K562 (cell line): ENCODE data around the gene PRSS21. TPM values are rescaled to one million over a fixed set of nuclear protein-coding genes. Genes with fewer than 3 reads are reported as not detected.
A peak's percentile ranks its signal among the peaks of the same experiment; 100 is the strongest.

ENCODE experiments used
- ATAC-seq: fragments of 200-7000 bp; cut with Tn5 transposase; 3 replicates; pipeline ENCODE4 v1.9.1; 2020; ENCODE audit warnings: moderate library complexity
- BruUV-seq: library from RNA; stranded (reverse); fragments of 400-500 nt; replicated peaks from 2 replicates; lab custom pipeline; 2021; lab: Mats Ljungman, UMichigan
- CTCF ChIA-PET: fragments of 300-600 bp; formaldehyde crosslinking; extraction: SDS; loops from one replicate; lab custom pipeline; 2021; ENCODE audit warnings: low intra/inter-chr PET ratio; lab: Yijun Ruan, JAX
- POLR2A ChIA-PET: fragments of 300-600, 350-650 bp; sonication (Branson Sonifier 250); formaldehyde crosslinking; extraction: SDS; loops from one replicate; lab custom pipeline; 2021; ENCODE audit warnings: antibody characterized with exemption, inconsistent platforms; lab: Yijun Ruan, JAX
- DNase-seq, 4 experiments: peaks; one replicate each; pipeline versions ENCODE4 v3.0.0 to v3.0.0-alpha.2; 2011 to 2018; ENCODE audit warnings: low spot score in 3 of 4, mixed read lengths in 3 of 4; ENCODE audit errors: extremely low read depth in 1 of 4
- FAIRE-seq: peaks from 2 replicates; lab custom pipeline; 2011; peaks lifted over from hg19 to GRCh38; lab: Jason Lieb, UNC
- H2AFZ ChIP-seq: 2 replicates; pipeline ENCODE4 v1.6.0; 2011; ENCODE audit warnings: low read depth, low read length, control low read depth, inconsistent platforms
- H3K27ac ChIP-seq: fragments of 200-600 bp; 3 replicates; pipeline ENCODE4 v1.8.0; 2011; ENCODE audit warnings: low read depth, mild to moderate bottlenecking, control low read depth, inconsistent platforms, low read length, moderate library complexity, mixed read lengths; ENCODE audit errors: extremely low read depth
- H3K27me3 ChIP-seq, 2 experiments: fragments of 300-600 bp in 1 of 2; 2 replicates in 1 of 2; 3 replicates in 1 of 2; pipeline versions ENCODE4 v1.6.0 to v1.8.0; 2011; ENCODE audit warnings: inconsistent platforms in 2 of 2, low read length in 2 of 2, mild to moderate bottlenecking in 1 of 2, mixed read lengths in 1 of 2, moderate library complexity in 1 of 2; ENCODE audit not compliant: control insufficient read depth in 2 of 2, insufficient read depth in 2 of 2
- H3K36me3 ChIP-seq: fragments of 300-600 bp; 3 replicates; pipeline ENCODE4 v1.8.0; 2011; ENCODE audit warnings: mild to moderate bottlenecking, low read length, inconsistent platforms; ENCODE audit not compliant: control insufficient read depth, insufficient read depth
- H3K4me1 ChIP-seq, 2 experiments: fragments of 200-600 bp in 1 of 2; replicated peaks in 1 of 2; 2 replicates in 1 of 2; 3 replicates in 1 of 2; pipeline versions ENCODE4 v1.5.1 to v1.8.0; 2011; ENCODE audit warnings: inconsistent platforms in 2 of 2, low read length in 2 of 2, mild to moderate bottlenecking in 1 of 2, mixed read lengths in 1 of 2, moderate library complexity in 1 of 2; ENCODE audit not compliant: control insufficient read depth in 2 of 2, insufficient read depth in 2 of 2
- H3K4me2 ChIP-seq: 2 replicates; pipeline ENCODE4 v1.6.1; 2011; ENCODE audit warnings: low read length, control low read depth, inconsistent platforms, mixed read lengths; ENCODE audit not compliant: insufficient read depth
- H3K4me3 ChIP-seq: fragments of 200-600 bp; sonication (generic), shearing (Covaris generic); 2 replicates; pipeline ENCODE4 v1.5.1; 2016; ENCODE audit warnings: control low read depth, inconsistent platforms
- H3K79me2 ChIP-seq: fragments of 200-600 bp; 3 replicates; pipeline ENCODE4 v1.8.0; 2011; ENCODE audit warnings: low read length, inconsistent platforms; ENCODE audit not compliant: control insufficient read depth, insufficient read depth
- H3K9ac ChIP-seq, 2 experiments: 2 replicates each; pipeline versions ENCODE4 v1.6.0 to v1.6.1; 2011; ENCODE audit warnings: low read depth in 2 of 2, low read length in 2 of 2, control low read depth in 1 of 2, inconsistent platforms in 1 of 2, mild to moderate bottlenecking in 1 of 2, mixed read lengths in 1 of 2; ENCODE audit not compliant: insufficient read depth in 1 of 2
- H3K9me1 ChIP-seq: one replicate; pipeline ENCODE4 v1.6.0; 2011; ENCODE audit warnings: inconsistent platforms, mild to moderate bottlenecking, low read length, moderate library complexity; ENCODE audit not compliant: control insufficient read depth, insufficient read depth
- H3K9me3 ChIP-seq: replicated peaks from 2 replicates; pipeline ENCODE4 v1.5.1; 2011; ENCODE audit warnings: low read depth, low read length, inconsistent platforms; ENCODE audit not compliant: control insufficient read depth, insufficient read depth
- H4K20me1 ChIP-seq: replicated peaks from 2 replicates; pipeline ENCODE4 v1.6.1; 2011; ENCODE audit warnings: low read length, inconsistent platforms, mixed read lengths; ENCODE audit not compliant: control insufficient read depth, insufficient read depth
- DLX4 ChIP-seq: fragments of 250-450 bp; sonication (Bioruptor Pico); IDR thresholded peaks from 2 replicates; pipeline ENCODE4 v1.6.1; 2021; ENCODE audit warnings: mild to moderate bottlenecking
- EGR1 ChIP-seq: fragments of 450-650 bp; conservative IDR thresholded peaks from 2 replicates; pipeline ENCODE4 v1.6.1; 2017; ENCODE audit warnings: mild to moderate bottlenecking
- LARP7 ChIP-seq: fragments of 450-650 bp; IDR thresholded peaks from 2 replicates; pipeline ENCODE4 v1.6.1; 2016
- MCM3 ChIP-seq: fragments of 450-650 bp; IDR thresholded peaks from 2 replicates; pipeline ENCODE4 v1.6.1; 2016
- NBN ChIP-seq: fragments of 450-650 bp; IDR thresholded peaks from 2 replicates; pipeline ENCODE4 v1.6.1; 2016; ENCODE audit warnings: low read depth, mild to moderate bottlenecking
- PCBP1 ChIP-seq: fragments of 200-400 bp; formaldehyde crosslinking; IDR thresholded peaks from 2 replicates; pipeline ENCODE4 v1.6.1; 2018; ENCODE audit warnings: mild to moderate bottlenecking, low read depth, low read length; ENCODE audit not compliant: poor library complexity, severe bottlenecking
- PTBP1 ChIP-seq: fragments of 200-400 bp; formaldehyde crosslinking; IDR thresholded peaks from 2 replicates; pipeline ENCODE4 v1.6.1; 2017; ENCODE audit warnings: low read depth, low read length
- RBM39 ChIP-seq: fragments of 200-400 bp; formaldehyde crosslinking; optimal IDR thresholded peaks from 2 replicates; pipeline ENCODE3; 2018; ENCODE audit warnings: low read depth, low read length
- SAP30 ChIP-seq: fragments of 200-600 bp; sonication (generic); IDR thresholded peaks from 2 replicates; pipeline ENCODE4 v1.6.1; 2012; ENCODE audit warnings: borderline replicate concordance, low read depth, mild to moderate bottlenecking, moderate library complexity, low read length, control low read depth, inconsistent platforms; ENCODE audit not compliant: insufficient read depth, poor library complexity, severe bottlenecking
- SLC30A9 ChIP-seq: fragments of 250-450 bp; sonication (Bioruptor Pico); IDR thresholded peaks from 2 replicates; pipeline ENCODE4 v1.8.0; 2022; ENCODE audit warnings: mild to moderate bottlenecking, moderate library complexity
- TEAD1 ChIP-seq, 2 experiments: fragments of 450-650 bp in 1 of 2; sonication (generic) in 1 of 2; formaldehyde crosslinking; IDR thresholded peaks; 2 replicates each; pipeline versions ENCODE4 v1.4.0 to v1.8.0; 2020 to 2022; ENCODE audit warnings: mild to moderate bottlenecking in 2 of 2, missing genetic modification reagents in 1 of 2
- USF2 ChIP-seq: sonication (generic); formaldehyde crosslinking; IDR thresholded peaks from 2 replicates; pipeline ENCODE4 v1.5.0; 2020; ENCODE audit warnings: missing genetic modification reagents
- VEZF1 ChIP-seq: fragments of 200-800 bp; sonication (Bioruptor generic); IDR thresholded peaks from 2 replicates; pipeline ENCODE4 v1.6.1; 2017; ENCODE audit warnings: missing genetic modification characterization, missing compliant biosample characterization
- WGBS: fragments of 100-300 bp; shearing (Covaris generic); methylation state at CpG from one replicate; pipeline ENCODE4 v1.1.6; 2016; ENCODE audit warnings: low coverage, mixed read lengths; ENCODE audit not compliant: insufficient coverage; ENCODE audit errors: missing lambda C conversion rate; 5-methylcytosine and 5-hydroxymethylcytosine counted together
- in situ Hi-C: fragments of 300-500 bp; cut with MboI; formaldehyde crosslinking; loops from 4 replicates; pipeline ENCODE4 v1.15.0; 2018; ENCODE audit warnings: inconsistent platforms, mixed read lengths
- intact Hi-C: fragments of 100-400 bp; cut with micrococcal nuclease; formaldehyde crosslinking; loops from 2 replicates; pipeline ENCODE4 v1.14.2; 2022
- polyA plus RNA-seq, 8 experiments: library from polyadenylated mRNA; depleted of rRNA in 4 of 8; stranded (reverse) in 5 of 8; unstranded in 3 of 8; fragments of >200 nt; fragmentation: Nextera tagmentation in 2 of 8; fragmentation: Illumina TruSeq in 1 of 8; extraction: Ambion mirVana in 2 of 8; extraction: Trizol in 1 of 8; gene quantifications; 2 replicates each; pipeline versions ENCODE4 v1.2.1 to v1.2.3, GENCODE V29; 2011 to 2014; ENCODE audit warnings: inconsistent platforms in 1 of 8, missing spikeins in 1 of 8
- total RNA-seq, 7 experiments: library from RNA; depleted of rRNA in 6 of 7; stranded (reverse); fragments of >200 nt in 6 of 7; fragmentation: Illumina TruSeq in 2 of 7; extraction: Trizol in 2 of 7; gene quantifications; 2 replicates each; pipeline versions ENCODE4 v1.2.1 to v1.2.3, GENCODE V29; 2011 to 2021; ENCODE audit warnings: low replicate concordance in 1 of 7
- TF ChIP-seq, protein P1 (sequence below): fragments of 200-800 bp; sonication (Bioruptor generic); IDR thresholded peaks from 2 replicates; pipeline ENCODE4 v1.6.1; 2017; ENCODE audit warnings: missing genetic modification characterization, missing compliant biosample characterization

The PRSS21 gene
- total and polyA plus RNA-seq, 9 of the 15 experiments (the other 6 are each of a cell fraction or from before 2014, with no cell fraction given), result 12.1 to 121 (median 61.3) TPM

GRCh38 chr16:2817340-2818271 is 569 bp downstream of the PRSS21 start:
- Histone ChIP-seq H3K4me3 (peak overlapping the region; percentile 82), H3K9ac (peak overlapping the region; percentile 90 to 99), H3K27me3 (no peaks in the 10 kb centered on the region), H3K36me3 (peaks cover 32% of the 10 kb centered on the region; the same call in 2 of the 3 replicates), H2AFZ (peak overlapping the region; percentile 97), H3K4me1 (peaks cover 8 to 57% of the 10 kb centered on the region in 2 experiments; a peak in 4 of 5 replicates), H4K20me1 (no peaks in the 10 kb centered on the region), H3K9me1 (no peaks in the 10 kb centered on the region), H3K27ac (peak overlapping the region; percentile 89), H3K9me3 (no peaks in the 10 kb centered on the region), H3K79me2 (peaks cover 28% of the 10 kb centered on the region), H3K4me2 (peak overlapping the region; percentile 90)
- ChIA-PET POLR2A (interaction anchor here (0.8 to 1.9 kb wide), 3 partner anchors 17 to 53 kb away, joined by 3 to 4 read pairs (median 3); no protein-coding TSS in a partner anchor), CTCF (no interaction called here)
- BruUV-seq, result TSS peak; percentile 55
- intact Hi-C loops (loop anchor here (5.0 kb wide), 1 partner anchor 40 kb away; the partner anchor contains the start of gene ELOB), in situ Hi-C loops (no loop called here)
- peak in 3 of 4 experiments; percentile 78 to 94 (median 94) for DNase-seq
- under 1% methylated on average over 39 of the region's 68 CpGs for WGBS
- FAIRE-seq, result peak; percentile 65
- peak; percentile 67 for ATAC-seq
- TF ChIP-seq TEAD1 (CRISPR knock-in tag; IDR thresholded peaks at IDR 0.05), result 0 out of 4 replicates have a peak, but pooled peaks of 1 of the 2 experiments have one; percentile 42
- peak; percentile 72 for TF ChIP-seq EGR1
- no peak for TF ChIP-seq PTBP1
- no peak for TF ChIP-seq NBN
- TF ChIP-seq USF2 (CRISPR knock-in tag), result peak; percentile 53
- peak; percentile 57 for TF ChIP-seq PCBP1
- peak; percentile 76 for TF ChIP-seq VEZF1 (CRISPR knock-in tag)
- TF ChIP-seq, protein P1, sequence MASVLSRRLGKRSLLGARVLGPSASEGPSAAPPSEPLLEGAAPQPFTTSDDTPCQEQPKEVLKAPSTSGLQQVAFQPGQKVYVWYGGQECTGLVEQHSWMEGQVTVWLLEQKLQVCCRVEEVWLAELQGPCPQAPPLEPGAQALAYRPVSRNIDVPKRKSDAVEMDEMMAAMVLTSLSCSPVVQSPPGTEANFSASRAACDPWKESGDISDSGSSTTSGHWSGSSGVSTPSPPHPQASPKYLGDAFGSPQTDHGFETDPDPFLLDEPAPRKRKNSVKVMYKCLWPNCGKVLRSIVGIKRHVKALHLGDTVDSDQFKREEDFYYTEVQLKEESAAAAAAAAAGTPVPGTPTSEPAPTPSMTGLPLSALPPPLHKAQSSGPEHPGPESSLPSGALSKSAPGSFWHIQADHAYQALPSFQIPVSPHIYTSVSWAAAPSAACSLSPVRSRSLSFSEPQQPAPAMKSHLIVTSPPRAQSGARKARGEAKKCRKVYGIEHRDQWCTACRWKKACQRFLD (CRISPR knock-in tag), result peak; percentile 82
- TF ChIP-seq SLC30A9 (CRISPR knock-in tag), result no peak
- no peak for TF ChIP-seq DLX4 (CRISPR knock-in tag)
- peak; percentile 88 for TF ChIP-seq SAP30
- TF ChIP-seq LARP7, result no peak
- no peak for TF ChIP-seq MCM3
- no peak for TF ChIP-seq RBM39
